Measurements from ENCODE around the gene TNS1.

TNS1 gene

GRCh38 chr2:217807025-217807424 is 195.8 kb downstream of the TNS1 start:
- no peak for DNase-seq

- DNase-seq: no peak
These were observed 196.4 kb downstream of the TNS1 start for GRCh38 chr2:217806482-217806765.

- no peak for DNase-seq
These were observed 196.9 kb downstream of the TNS1 start for GRCh38 chr2:217805668-217806481.

- DNase-seq: no peak
These were observed 197.8 kb downstream of the TNS1 start for GRCh38 chr2:217804791-217805667.

- DNase-seq: no peak
These were observed 198.5 kb downstream of the TNS1 start for GRCh38 chr2:217804338-217804737.

- DNase-seq: no peak
These were observed 199.2 kb downstream of the TNS1 start for GRCh38 chr2:217803653-217803960.

- DNase-seq: no peak
These were observed 199.7 kb downstream of the TNS1 start for GRCh38 chr2:217802876-217803652.

GRCh38 chr2:217802266-217802665 is 200.5 kb downstream of the TNS1 start:
- DNase-seq: no peak

- DNase-seq: no peak
These were observed 201.1 kb downstream of the TNS1 start for GRCh38 chr2:217801711-217802110.

- no peak for DNase-seq
These were observed 201.7 kb downstream of the TNS1 start for GRCh38 chr2:217801115-217801531.

GRCh38 chr2:217800433-217801114 is 202.2 kb downstream of the TNS1 start:
- no peak for DNase-seq

- no peak for DNase-seq
These were observed 203.0 kb downstream of the TNS1 start for GRCh38 chr2:217799563-217800432.

- no peak for DNase-seq
These were observed 203.8 kb downstream of the TNS1 start for GRCh38 chr2:217798743-217799562.

- no peak for DNase-seq
These were observed 204.6 kb downstream of the TNS1 start for GRCh38 chr2:217798191-217798590.

GRCh38 chr2:217797661-217798069 is 205.1 kb downstream of the TNS1 start:
- no peak for DNase-seq

GRCh38 chr2:217797165-217797564 is 205.6 kb downstream of the TNS1 start:
- no peak for DNase-seq

GRCh38 chr2:217795706-217796465 is 206.9 kb downstream of the TNS1 start:
- peak; percentile 52 for DNase-seq

- no peak for DNase-seq
These were observed 207.7 kb downstream of the TNS1 start for GRCh38 chr2:217795067-217795466.

GRCh38 chr2:217794133-217794986 is 208.4 kb downstream of the TNS1 start:
- DNase-seq: no peak

Data from fibroblast of skin of scalp (primary cell).